ENCODE results near the gene SNCG. TPM values are rescaled to one million over a fixed set of nuclear protein-coding genes. Genes with fewer than 3 reads are reported as not detected.
"Not testable (repeated sequence)": the region's sequence is repeated elsewhere in the genome, so short reads cannot be mapped to it uniquely, and the experiment has no call there.

SNCG gene
- total RNA-seq, 6 experiments from 2014 or later, result 2.6 to 4.5 (median 3.3) TPM

GRCh38 chr10:86992929-86993328 is 34.5 kb downstream of the SNCG start:
- 0 out of 2 replicates have a peak, but pooled peaks cover 3% of the 10 kb centered on the region for H3K36me3 Mint-ChIP-seq (ENCODE audit: low read depth)

DNA sequence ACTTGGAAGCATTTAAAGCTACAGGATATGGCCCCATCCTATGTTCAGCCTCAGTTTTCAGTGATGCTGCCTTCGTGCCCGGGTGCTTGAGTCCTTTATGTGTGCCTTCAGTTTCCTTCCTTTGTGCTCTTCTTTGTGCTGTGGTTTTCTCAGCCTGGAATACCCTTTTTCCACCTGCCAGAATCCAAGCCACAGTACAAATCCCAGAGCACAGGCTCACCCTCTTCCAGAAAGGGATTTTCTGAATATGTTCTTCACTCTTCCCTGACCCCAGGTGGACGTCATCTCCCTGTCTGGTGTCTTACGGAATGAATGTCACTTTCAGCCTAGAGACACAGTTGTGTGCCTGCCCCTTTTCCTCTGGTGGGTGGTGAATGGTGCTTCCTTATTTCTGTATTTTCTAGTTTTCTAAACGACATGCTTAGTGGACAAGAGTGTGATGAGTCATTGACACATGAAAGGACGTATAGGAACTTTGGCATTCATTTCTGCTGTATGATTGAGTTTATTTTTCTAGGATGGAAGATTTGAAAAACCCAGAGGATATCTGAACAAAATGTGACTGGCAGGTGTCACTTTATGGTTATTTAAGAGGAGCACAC is 41.5 kb downstream of the SNCG start:
- H3K36me3 Mint-ChIP-seq (ENCODE audit: low read depth); H3K27ac Mint-ChIP-seq; H3K4me3 Mint-ChIP-seq; H3K27me3 Mint-ChIP-seq (ENCODE audit: insufficient read depth); DNase-seq; H3K9me3 Mint-ChIP-seq: not testable (repeated sequence)
- H3K4me1 Mint-ChIP-seq (ENCODE audit: low read depth), result peaks cover 11% of the 10 kb centered on the region

More at GRCh38 chr10:86992929-86993328, 34.5 kb downstream of the SNCG start:
- TF ChIP-seq CTCF (IDR thresholded peaks at IDR 0.05), result no peak
- Mint-ChIP-seq H3K4me1 (ENCODE audit: low read depth) (peaks cover 12% of the 10 kb centered on the region), H3K9me3 (no peaks in the 10 kb centered on the region), H3K4me3 (no peak overlapping the region), H3K27ac (peak overlapping the region; percentile 74), H3K27me3 (ENCODE audit: insufficient read depth) (peaks cover under 1% of the 10 kb centered on the region; the same call in 1 of the 2 replicates)
- DNase-seq, result no peak

DNA sequence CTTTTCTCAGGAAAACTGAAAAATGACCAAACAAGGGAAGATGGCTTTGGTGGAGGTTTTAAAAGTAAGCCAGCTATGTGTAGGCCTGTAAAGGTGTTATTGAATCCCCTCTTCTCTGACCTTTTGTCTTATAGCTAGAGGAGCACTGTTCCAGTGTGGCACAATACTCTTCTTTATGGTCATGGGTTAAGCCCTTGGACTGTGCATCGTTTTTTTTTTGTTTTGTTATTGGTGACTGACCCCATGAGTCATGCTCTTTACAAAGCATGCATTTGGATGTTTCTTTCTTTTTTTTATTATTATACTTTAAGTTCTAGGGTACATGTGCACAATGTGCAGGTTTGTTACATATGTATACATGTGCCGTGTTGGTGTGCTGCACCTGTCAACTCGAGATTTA is 42.1 kb downstream of the SNCG start:
- Mint-ChIP-seq H3K4me1 (ENCODE audit: low read depth) (peaks cover 11% of the 10 kb centered on the region), H3K4me3 (no peak overlapping the region), H3K9me3 (no peaks in the 10 kb centered on the region), H3K27ac (no peak overlapping the region), H3K27me3 (ENCODE audit: insufficient read depth) (peaks cover 1% of the 10 kb centered on the region; the same call in 1 of the 2 replicates), H3K36me3 (ENCODE audit: low read depth) (no peaks in the 10 kb centered on the region)
- no peak for TF ChIP-seq CTCF (IDR thresholded peaks at IDR 0.05)
- no peak for DNase-seq

GRCh38 chr10:87007124-87007523 is 48.7 kb downstream of the SNCG start:
- not testable (repeated sequence) for H3K4me3 Mint-ChIP-seq; H3K36me3 Mint-ChIP-seq (ENCODE audit: low read depth); H3K9me3 Mint-ChIP-seq; H3K27me3 Mint-ChIP-seq (ENCODE audit: insufficient read depth); H3K27ac Mint-ChIP-seq
- H3K4me1 Mint-ChIP-seq (ENCODE audit: low read depth), result peaks cover 11% of the 10 kb centered on the region
- peak; percentile 28 for DNase-seq

GRCh38 chr10:87007674-87008073 is 49.3 kb downstream of the SNCG start:
- H3K4me3 Mint-ChIP-seq; H3K27ac Mint-ChIP-seq; H3K36me3 Mint-ChIP-seq (ENCODE audit: low read depth); H3K9me3 Mint-ChIP-seq; H3K27me3 Mint-ChIP-seq (ENCODE audit: insufficient read depth); DNase-seq: not testable (repeated sequence)
- peaks cover 11% of the 10 kb centered on the region for H3K4me1 Mint-ChIP-seq (ENCODE audit: low read depth)

DNA sequence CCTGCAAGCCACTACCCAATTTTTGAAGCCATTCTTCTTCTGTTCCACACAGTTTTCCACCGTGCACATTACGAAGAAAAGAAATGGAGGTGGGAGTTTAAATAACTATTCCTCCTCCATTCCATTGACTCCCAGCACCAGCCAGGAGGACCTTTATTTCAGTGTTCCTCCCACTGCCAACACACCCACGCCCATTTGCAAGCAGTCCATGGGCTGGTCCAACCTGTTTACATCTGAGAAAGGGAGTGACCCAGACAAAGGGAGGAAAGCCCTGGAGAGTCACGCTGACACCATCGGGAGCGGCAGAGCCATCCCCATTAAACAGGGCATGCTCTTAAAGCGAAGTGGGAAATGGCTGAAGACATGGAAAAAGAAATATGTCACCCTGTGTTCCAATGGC is 49.9 kb downstream of the SNCG start:
- not testable (repeated sequence) for H3K27me3 Mint-ChIP-seq (ENCODE audit: insufficient read depth); H3K9me3 Mint-ChIP-seq; H3K4me3 Mint-ChIP-seq; H3K36me3 Mint-ChIP-seq (ENCODE audit: low read depth); H3K27ac Mint-ChIP-seq; DNase-seq
- peaks cover 11% of the 10 kb centered on the region for H3K4me1 Mint-ChIP-seq (ENCODE audit: low read depth)

- H3K36me3 Mint-ChIP-seq (ENCODE audit: low read depth); H3K9me3 Mint-ChIP-seq; DNase-seq; H3K4me3 Mint-ChIP-seq; H3K27ac Mint-ChIP-seq; H3K27me3 Mint-ChIP-seq (ENCODE audit: insufficient read depth): not testable (repeated sequence)
- H3K4me1 Mint-ChIP-seq (ENCODE audit: low read depth), result peaks cover 11% of the 10 kb centered on the region
These were observed 50.8 kb downstream of the SNCG start for GRCh38 chr10:87009134-87009696.

Other genes starting within 250 kb of the SNCG start
- 10 to 100 TPM; 41.9 to 50.5 (median 46.6) TPM for gene BMPR1A, start 202.0 kb upstream of the SNCG start, total RNA-seq (2021; fragmentation: NEBNext Ultra II Directional; extraction: Animal tissue kit (Norgen Biotek cat#: 25700))
- gene MMRN2, start 984 bp upstream of the SNCG start, total RNA-seq (2021; fragmentation: NEBNext Ultra II Directional; extraction: Animal tissue kit (Norgen Biotek cat#: 25700)), result 1 to 10 TPM in 3 of 6 experiments, under 1 TPM in 3; 0.66 to 1.5 (median 1.2) TPM
- 100 to 1,000 TPM in 4 of 6 experiments, 10 to 100 TPM in 2; 68.5 to 169 (median 145) TPM for gene ADIRF, start 9.9 kb downstream of the SNCG start, total RNA-seq (2021; fragmentation: NEBNext Ultra II Directional; extraction: Animal tissue kit (Norgen Biotek cat#: 25700))
- not detected for gene FAM25A, start 61.7 kb downstream of the SNCG start, total RNA-seq (2021; fragmentation: NEBNext Ultra II Directional; extraction: Animal tissue kit (Norgen Biotek cat#: 25700))
- 100 to 1,000 TPM; 108 to 130 (median 118) TPM for gene GLUD1, start 136.2 kb downstream of the SNCG start, total RNA-seq (2021; fragmentation: NEBNext Ultra II Directional; extraction: Animal tissue kit (Norgen Biotek cat#: 25700))
- 10 to 100 TPM; 17.1 to 24.3 (median 21.1) TPM for gene SHLD2, start 136.6 kb downstream of the SNCG start, total RNA-seq (2021; fragmentation: NEBNext Ultra II Directional; extraction: Animal tissue kit (Norgen Biotek cat#: 25700))

Measured in HFFc6 (cell line).